Lower leg skin (tissue), 3 donors: ENCODE data around the gene DIS3L.
"Not testable (repeated sequence)": the region's sequence is repeated elsewhere in the genome, so short reads cannot be mapped to it uniquely, and the experiment has no call there.

Source experiments
- CTCF ChIP-seq, 3 donors: fragments of 450-650 bp; IDR thresholded peaks; one replicate each; pipeline ENCODE4 v1.5.1; 2016; ENCODE audit warnings: antibody characterized with exemption in 3 of 3, mild to moderate bottlenecking in 3 of 3, moderate library complexity in 2 of 3
- POLR2A ChIP-seq, 2 donors: fragments of 450-650 bp; IDR thresholded peaks; one replicate each; pipeline ENCODE4 v1.6.1; 2016 to 2017; ENCODE audit warnings: antibody characterized with exemption in 2 of 2, mild to moderate bottlenecking in 1 of 2, moderate library complexity in 1 of 2

DNA sequence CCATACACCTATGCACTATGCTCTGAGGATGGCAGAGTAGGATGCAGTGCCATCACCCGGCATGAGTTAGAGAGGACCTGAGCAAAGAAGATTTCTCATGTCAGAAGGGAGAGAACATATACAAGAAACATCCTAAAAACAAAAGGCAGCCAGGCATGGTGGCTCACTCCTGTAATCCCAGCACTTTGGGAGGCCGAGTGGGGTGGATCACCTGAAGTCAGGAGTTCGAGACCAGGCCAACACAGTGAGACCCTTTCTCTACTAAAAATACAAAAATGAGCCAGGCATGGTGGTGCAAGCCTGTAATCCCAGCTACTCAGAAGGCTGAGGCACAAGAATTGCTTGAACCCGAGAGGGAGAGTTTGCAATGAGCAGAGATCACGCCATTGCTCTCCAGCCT lies 47.5 kb upstream of the DIS3L start:
- TF ChIP-seq CTCF, POLR2A (IDR thresholded peaks at IDR 0.05): not testable (repeated sequence)
